Transverse colon (tissue), 3 donors: ENCODE results near the gene SAMM50.

ENCODE experiments used
- CTCF ChIP-seq, 5 experiments: fragments of 200-600 bp in 3 of 5; fragments of 450-650 bp in 2 of 5; sonication (generic) in 3 of 5; IDR thresholded peaks; 1 replicate in 2 of 5; 2 replicates in 3 of 5; pipeline ENCODE4 v1.5.1; 2016 to 2017; ENCODE audit warnings: antibody characterized with exemption in 5 of 5, inconsistent platforms in 3 of 5, mild to moderate bottlenecking in 2 of 5, moderate library complexity in 1 of 5
- POLR2A ChIP-seq: fragments of 450-650 bp; IDR thresholded peaks from one replicate; pipeline ENCODE4 v1.6.1; 2016; ENCODE audit warnings: antibody characterized with exemption, mild to moderate bottlenecking, moderate library complexity

DNA sequence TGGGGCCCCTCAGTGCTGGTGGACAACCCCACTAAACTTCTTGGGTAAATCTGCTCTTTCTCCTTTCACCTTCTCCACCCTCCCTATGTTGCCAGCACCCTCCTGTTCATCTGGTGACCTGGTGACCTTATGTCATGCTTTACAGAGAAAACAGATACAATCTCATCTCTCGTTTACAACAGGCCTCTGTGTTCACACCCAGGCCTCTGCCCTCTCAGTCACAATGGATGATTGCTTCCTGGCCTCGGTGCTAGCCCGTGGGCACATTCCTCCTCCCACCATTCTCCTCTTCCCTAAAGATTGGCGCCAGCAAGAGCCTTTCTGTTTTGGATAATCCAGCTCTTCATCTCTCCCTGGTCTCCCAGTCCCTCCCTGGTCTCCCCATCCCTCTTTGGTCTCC, 43.9 kb upstream of the SAMM50 start:
- TF ChIP-seq CTCF (IDR thresholded peaks at IDR 0.05) (no peak), POLR2A (no peak)
